Measurements from ENCODE around the gene PLN. TPM values are rescaled to one million over a fixed set of nuclear protein-coding genes. Genes with fewer than 3 reads are reported as not detected.

The PLN gene
- total and polyA plus RNA-seq, 7 donors, result 72.7 to 239 (median 208) TPM

DNA sequence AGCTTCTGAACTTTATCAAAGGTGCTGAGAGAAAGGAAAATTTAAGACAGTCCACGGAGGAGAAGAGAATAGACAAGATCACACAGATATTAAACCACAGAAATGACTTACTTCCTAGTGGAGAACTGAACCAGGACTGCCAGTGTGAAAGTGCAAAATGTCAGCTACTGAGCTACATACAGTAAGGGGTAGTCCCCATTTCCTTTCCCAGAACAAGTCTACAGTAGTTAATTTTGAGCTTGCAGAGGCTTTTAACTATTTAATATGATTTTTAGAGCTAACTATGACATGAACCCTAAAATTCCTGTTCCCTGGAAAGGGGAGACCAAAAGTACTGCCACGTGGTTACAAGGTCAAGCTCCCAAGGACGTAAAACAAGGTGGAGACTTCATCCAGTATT is 58.2 kb downstream of the PLN start:
- ATAC-seq, result no peak
- intact Hi-C loops (cut with DNase I), result no loop called here

DNA sequence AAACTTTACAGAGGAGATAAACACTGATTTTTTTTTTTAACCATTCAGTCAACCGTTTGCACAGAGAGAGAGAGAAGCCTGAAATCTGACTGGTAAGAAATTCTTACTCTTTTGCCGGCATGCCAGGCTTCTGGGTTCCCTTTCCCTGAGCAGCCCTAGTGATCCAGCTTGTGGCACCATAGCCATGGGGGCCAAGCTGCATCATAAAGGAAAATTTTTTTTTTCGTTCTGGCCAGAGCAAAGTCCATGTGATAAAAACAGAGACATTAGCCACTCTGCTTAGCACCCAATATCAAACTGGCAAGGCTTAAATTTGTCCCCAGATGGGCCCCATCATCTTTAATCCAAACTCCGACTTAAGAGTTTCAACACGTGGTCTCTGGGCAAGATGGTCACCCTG is 58.8 kb downstream of the PLN start:
- Histone ChIP-seq H3K36me3 (ENCODE audit: insufficient read depth in 1 of 2, low read depth in 1 of 2) (no peaks in the 10 kb centered on the region), H3K9me3 (no peaks in the 10 kb centered on the region), H3K27me3 (ENCODE audit: insufficient read depth in 3 of 3, low read length in 2 of 3) (no peaks in the 10 kb centered on the region), H3K4me3 (no peak overlapping the region), H3K27ac (no peak overlapping the region), H3K4me1 (peaks cover 14% of the 10 kb centered on the region)
- TF ChIP-seq, protein P1, sequence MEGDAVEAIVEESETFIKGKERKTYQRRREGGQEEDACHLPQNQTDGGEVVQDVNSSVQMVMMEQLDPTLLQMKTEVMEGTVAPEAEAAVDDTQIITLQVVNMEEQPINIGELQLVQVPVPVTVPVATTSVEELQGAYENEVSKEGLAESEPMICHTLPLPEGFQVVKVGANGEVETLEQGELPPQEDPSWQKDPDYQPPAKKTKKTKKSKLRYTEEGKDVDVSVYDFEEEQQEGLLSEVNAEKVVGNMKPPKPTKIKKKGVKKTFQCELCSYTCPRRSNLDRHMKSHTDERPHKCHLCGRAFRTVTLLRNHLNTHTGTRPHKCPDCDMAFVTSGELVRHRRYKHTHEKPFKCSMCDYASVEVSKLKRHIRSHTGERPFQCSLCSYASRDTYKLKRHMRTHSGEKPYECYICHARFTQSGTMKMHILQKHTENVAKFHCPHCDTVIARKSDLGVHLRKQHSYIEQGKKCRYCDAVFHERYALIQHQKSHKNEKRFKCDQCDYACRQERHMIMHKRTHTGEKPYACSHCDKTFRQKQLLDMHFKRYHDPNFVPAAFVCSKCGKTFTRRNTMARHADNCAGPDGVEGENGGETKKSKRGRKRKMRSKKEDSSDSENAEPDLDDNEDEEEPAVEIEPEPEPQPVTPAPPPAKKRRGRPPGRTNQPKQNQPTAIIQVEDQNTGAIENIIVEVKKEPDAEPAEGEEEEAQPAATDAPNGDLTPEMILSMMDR (IDR thresholded peaks at IDR 0.05), result no peak
- ATAC-seq (no peak), DNase-seq (no peak)
- WGBS, 3 donors, result 64 to 79% (median 73%) methylated on average over 5 of the region's 5 CpGs
- intact Hi-C loops (cut with DNase I), result no loop called here

More for the DNA sequence above, 58.2 kb downstream of the PLN start:
- no peaks in the 10 kb centered on the region for H3K27me3 ChIP-seq (ENCODE audit: insufficient read depth in 3 of 3, low read length in 2 of 3)
- no peak for DNase-seq
- H3K4me3 ChIP-seq, result no peak overlapping the region
- peaks cover 14% of the 10 kb centered on the region for H3K4me1 ChIP-seq
- TF ChIP-seq, protein P1 (IDR thresholded peaks at IDR 0.05), result no peak
- no peaks in the 10 kb centered on the region for H3K36me3 ChIP-seq (ENCODE audit: insufficient read depth in 1 of 2, low read depth in 1 of 2)
- H3K27ac ChIP-seq, result peak overlapping the region; percentile 2
- 31 to 50% (median 40%) methylated on average over 3 of the region's 3 CpGs for WGBS, 3 donors
- H3K9me3 ChIP-seq, result no peaks in the 10 kb centered on the region

Other genes with a start within 250 kb of the PLN start
- gene CEP85L, start 103.3 kb downstream of the PLN start, total RNA-seq, result 10 to 100 TPM; 18.9 to 25.1 (median 21.9) TPM
- gene CEP85L, start 103.3 kb downstream of the PLN start, polyA plus RNA-seq, result 1 to 10 TPM; 2.3 to 6.9 (median 5.0) TPM